ENCODE data around the gene PRSS23. TPM values are rescaled to one million over a fixed set of nuclear protein-coding genes. Genes with fewer than 3 reads are reported as not detected.

The PRSS23 gene
- total and polyA plus RNA-seq, 2 donors (not counting 3 experiments of a cell fraction or from before 2014, with no cell fraction given), result 146 to 278 TPM

GRCh38 chr11:86787018-86787536, 13.3 kb upstream of the PRSS23 start:
- FAIRE-seq (no peak), DNase-seq (ENCODE audit: low read depth, low spot score) (no peak)
- H3K4me3 ChIP-seq (replicated peaks in 1 of 3; ENCODE audit: insufficient read depth in 1 of 3, low read depth in 1 of 3, low read length in 3 of 3), result no peak overlapping the region
- BruUV-seq (replicated peaks), result no TSS peak
- TF ChIP-seq, protein P1, sequence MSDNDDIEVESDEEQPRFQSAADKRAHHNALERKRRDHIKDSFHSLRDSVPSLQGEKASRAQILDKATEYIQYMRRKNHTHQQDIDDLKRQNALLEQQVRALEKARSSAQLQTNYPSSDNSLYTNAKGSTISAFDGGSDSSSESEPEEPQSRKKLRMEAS (IDR thresholded peaks at IDR 0.05; ENCODE audit: insufficient read depth, insufficient read length), result no peak
- no peak for TF ChIP-seq FOS (IDR thresholded peaks at IDR 0.05; ENCODE audit: borderline replicate concordance, insufficient read depth, low read length)
- TF ChIP-seq CTCF (IDR thresholded peaks at IDR 0.05; ENCODE audit: extremely low read depth in 1 of 2, insufficient read depth in 1 of 2, low read depth in 1 of 2, low read length in 2 of 2), result no peak
- no peak for TF ChIP-seq JUN (IDR thresholded peaks at IDR 0.05; ENCODE audit: borderline replicate concordance, insufficient read depth, insufficient read length, low read depth)
- no peak for TF ChIP-seq POLR2A (IDR thresholded peaks at IDR 0.05; ENCODE audit: low read depth, low read length)
- TF ChIP-seq POLR2AphosphoS5 (IDR thresholded peaks at IDR 0.05; ENCODE audit: insufficient read depth, low read depth, low read length), result no peak
- no peak for TF ChIP-seq EZH2 (IDR thresholded peaks at IDR 0.05; ENCODE audit: borderline replicate concordance, low read depth, low read length, severe bottlenecking)
- TF ChIP-seq GATA2 (IDR thresholded peaks at IDR 0.05; ENCODE audit: insufficient read depth, insufficient read length, low read depth, low read length), result no peak
- H3K36me3 ChIP-seq (ENCODE audit: control insufficient read depth in 2 of 2, extremely low read depth in 1 of 2, insufficient read depth in 2 of 2, low read length in 2 of 2), result no peaks in the 10 kb centered on the region
- H3K9me1 ChIP-seq (replicated peaks; ENCODE audit: control insufficient read depth, extremely low read depth, insufficient read depth, low read length), result no peaks in the 10 kb centered on the region
- H3K9me3 ChIP-seq (replicated peaks; ENCODE audit: control insufficient read depth, insufficient read depth, low read length), result no peaks in the 10 kb centered on the region
- intact Hi-C loops (cut with micrococcal nuclease) (no loop called here), dilution Hi-C loops (cut with MboI; ENCODE audit: extremely low pct_ligation_motif_present, low sequenced_read_pairs) (no loop called here)
- no peak overlapping the region for H3K9ac ChIP-seq (replicated peaks; ENCODE audit: extremely low read depth, insufficient read depth, low read length)
- POLR2A ChIA-PET, result no interaction called here
- no peaks in the 10 kb centered on the region for H3K27me3 ChIP-seq (ENCODE audit: control insufficient read depth in 2 of 2, insufficient read depth in 2 of 2, low read length in 2 of 2)
- no peaks in the 10 kb centered on the region for H4K20me1 ChIP-seq (replicated peaks; ENCODE audit: control insufficient read depth, extremely low read depth, insufficient read depth, low read length)
- CTCF ChIA-PET, result interaction anchor here (1.5 kb wide), 1 partner anchor 8 kb away, joined by 4 read pairs; no protein-coding TSS in a partner anchor
- H3K79me2 ChIP-seq (ENCODE audit: control insufficient read depth, insufficient read depth, low read length), result no peaks in the 10 kb centered on the region
- no peak overlapping the region for H3K4me2 ChIP-seq (ENCODE audit: insufficient read depth, low read length)
- H2AFZ ChIP-seq (ENCODE audit: low read depth, low read length), result no peak overlapping the region
- H3K4me1 ChIP-seq (ENCODE audit: control insufficient read depth, extremely low read depth, insufficient read depth, low read length), result no peaks in the 10 kb centered on the region
- H3K27ac ChIP-seq (ENCODE audit: insufficient read depth, low read depth, low read length), result no peak overlapping the region

Data from endothelial cell of umbilical vein (primary cell).